Activated CD4-positive, alpha-beta memory T cell treated with anti-CD3 and anti-CD28 coated beads for 36 hours (primary cell): ENCODE data around the gene CCDC24. TPM values are rescaled to one million over a fixed set of nuclear protein-coding genes. Genes with fewer than 3 reads are reported as not detected.

Source experiments
- CTCF ChIA-PET: fragments of 350-600 bp; sonication (Branson Sonifier 250); formaldehyde crosslinking; loops from one replicate; lab custom pipeline; 2021; ENCODE audit warnings: antibody characterized with exemption, inconsistent platforms; lab: Charles Lee
- POLR2A ChIA-PET: fragments of 350-600 bp; sonication (Branson Sonifier 250); formaldehyde crosslinking; loops from one replicate; lab custom pipeline; 2021; ENCODE audit warnings: antibody characterized with exemption; lab: Charles Lee
- DNase-seq: peaks from one replicate; pipeline ENCODE4 v3.0.0-alpha.2; 2020
- H3K27ac Mint-ChIP-seq: one replicate; pipeline ENCODE4 v1.8.0; 2021; ENCODE audit warnings: mixed read lengths
- H3K27me3 Mint-ChIP-seq: one replicate; pipeline ENCODE4 v1.8.0; 2021; ENCODE audit warnings: mixed read lengths
- H3K36me3 Mint-ChIP-seq: one replicate; pipeline ENCODE4 v1.8.0; 2021; ENCODE audit warnings: mixed read lengths
- H3K4me1 Mint-ChIP-seq: one replicate; pipeline ENCODE4 v1.8.0; 2021; ENCODE audit warnings: low read depth, mixed read lengths
- H3K4me3 Mint-ChIP-seq: one replicate; pipeline ENCODE4 v1.8.0; 2021; ENCODE audit warnings: mild to moderate bottlenecking, mixed read lengths
- H3K9me3 Mint-ChIP-seq: one replicate; pipeline ENCODE4 v1.8.0; 2021; ENCODE audit warnings: mixed read lengths
- intact Hi-C: fragments of 100-400 bp; cut with micrococcal nuclease; formaldehyde crosslinking; loops from one replicate; pipeline ENCODE4 v1.15.1; 2023
- total RNA-seq, 2 experiments: library from RNA; stranded (reverse); gene quantifications; one replicate each; pipeline ENCODE4 v1.2.3, GENCODE V29; 2021

Gene CCDC24
- total RNA-seq, 2 experiments from 2014 or later, result 2.7 to 2.8 TPM

DNA sequence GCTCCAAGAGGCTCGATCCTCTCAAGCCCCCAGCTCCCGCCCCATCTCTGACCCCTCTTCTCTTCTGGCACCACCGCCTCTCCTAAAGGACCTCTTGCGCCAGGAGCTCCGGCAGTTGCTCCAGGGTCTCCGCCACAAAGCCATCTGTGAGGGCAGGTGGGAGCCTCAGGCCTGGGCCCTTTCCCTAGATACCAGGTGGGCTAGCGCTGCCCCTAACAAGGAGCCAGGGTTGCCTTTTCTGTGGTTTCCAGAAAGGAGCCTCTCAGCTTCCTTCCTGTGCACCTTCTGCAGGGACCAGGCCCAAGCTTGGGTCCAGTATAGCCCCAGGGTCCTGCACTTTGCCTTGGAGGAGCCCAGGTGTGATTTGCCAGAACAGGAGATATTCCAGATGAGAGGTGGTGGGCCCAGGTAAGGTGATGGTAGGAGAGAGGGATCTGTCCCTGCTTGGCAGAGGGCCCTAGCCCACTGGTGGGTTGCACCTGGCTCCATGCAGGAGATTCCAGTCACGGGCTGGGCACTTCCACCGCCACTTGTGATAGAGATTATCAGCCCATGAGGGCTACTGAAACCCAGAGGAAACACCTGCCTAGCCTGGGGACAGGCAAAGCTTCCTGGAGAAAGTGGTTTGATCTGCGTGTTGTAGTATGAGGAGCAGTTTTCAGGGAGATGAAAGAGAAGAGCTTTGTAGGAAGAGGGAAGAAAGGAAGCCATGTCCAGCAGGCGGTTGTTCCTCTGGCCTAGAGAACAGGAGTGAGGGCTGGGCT, 1.0 kb downstream of the CCDC24 start:
- H3K27ac Mint-ChIP-seq, result no peak overlapping the region
- DNase-seq, result no peak
- no peaks in the 10 kb centered on the region for H3K9me3 Mint-ChIP-seq
- H3K27me3 Mint-ChIP-seq, result no peaks in the 10 kb centered on the region
- intact Hi-C loops, result loop anchor here (5.0 kb wide), 1 partner anchor 40 kb away; the partner anchor contains the start of gene SLC6A9
- no peaks in the 10 kb centered on the region for H3K36me3 Mint-ChIP-seq
- CTCF ChIA-PET, result interaction anchor here (0.7 to 3.8 kb wide), 5 partner anchors 10 to 55 kb away, joined by 3 to 23 read pairs (median 9); no protein-coding TSS in a partner anchor
- peak overlapping the region; percentile 86 for H3K4me3 Mint-ChIP-seq
- POLR2A ChIA-PET, result interaction anchor here (1.2 kb wide), 1 partner anchor 18 kb away, joined by 7 read pairs; the partner anchor contains the start of gene ATP6V0B
- H3K4me1 Mint-ChIP-seq, result peaks cover 11% of the 10 kb centered on the region

DNA sequence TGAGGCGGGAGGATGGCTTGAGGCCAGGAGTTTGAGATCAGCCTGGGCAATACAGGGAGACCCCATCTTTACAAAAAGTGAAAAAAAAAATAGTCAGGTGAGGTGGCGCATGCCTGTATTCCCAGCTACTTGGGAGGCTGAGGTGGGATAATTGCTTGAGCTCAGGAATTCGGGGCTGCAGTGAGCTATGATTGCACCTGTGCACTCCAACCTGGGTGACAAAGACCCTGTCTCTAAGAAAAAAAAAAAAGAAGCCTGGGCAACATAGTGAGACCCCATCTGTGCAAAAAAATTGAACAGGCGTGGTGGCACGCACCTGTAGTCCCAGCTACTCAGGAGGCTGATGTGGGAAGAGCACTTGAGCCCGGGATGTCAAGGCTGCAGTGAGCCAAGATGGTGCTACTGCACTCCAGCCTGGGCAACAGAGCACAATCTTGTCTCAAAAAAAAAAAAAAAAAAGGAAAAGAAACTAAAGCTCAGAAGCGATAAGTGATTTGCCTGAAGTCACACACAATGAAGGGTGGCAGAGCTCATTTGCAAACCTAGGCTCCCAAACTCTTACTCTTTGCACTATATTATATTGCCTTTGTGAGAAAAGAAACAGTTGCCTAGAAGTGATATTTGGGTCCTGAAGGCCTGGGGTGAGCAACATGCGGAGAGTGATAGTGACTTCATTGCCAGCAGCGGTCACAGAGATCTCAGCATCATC, 2.0 kb downstream of the CCDC24 start:
- no peak overlapping the region for H3K27ac Mint-ChIP-seq
- ChIA-PET POLR2A (no interaction called here), CTCF (interaction anchor here (2.0 to 3.8 kb wide), 3 partner anchors 12 to 54 kb away, joined by 9 to 23 read pairs (median 16); no protein-coding TSS in a partner anchor)
- no peaks in the 10 kb centered on the region for H3K36me3 Mint-ChIP-seq
- no peaks in the 10 kb centered on the region for H3K9me3 Mint-ChIP-seq
- H3K4me1 Mint-ChIP-seq, result peaks cover 11% of the 10 kb centered on the region
- H3K27me3 Mint-ChIP-seq, result no peaks in the 10 kb centered on the region
- intact Hi-C loops, result loop anchor here (5.0 kb wide), 1 partner anchor 39 kb away; the partner anchor contains the start of gene SLC6A9
- peak overlapping the region; percentile 86 for H3K4me3 Mint-ChIP-seq
- no peak for DNase-seq

DNA sequence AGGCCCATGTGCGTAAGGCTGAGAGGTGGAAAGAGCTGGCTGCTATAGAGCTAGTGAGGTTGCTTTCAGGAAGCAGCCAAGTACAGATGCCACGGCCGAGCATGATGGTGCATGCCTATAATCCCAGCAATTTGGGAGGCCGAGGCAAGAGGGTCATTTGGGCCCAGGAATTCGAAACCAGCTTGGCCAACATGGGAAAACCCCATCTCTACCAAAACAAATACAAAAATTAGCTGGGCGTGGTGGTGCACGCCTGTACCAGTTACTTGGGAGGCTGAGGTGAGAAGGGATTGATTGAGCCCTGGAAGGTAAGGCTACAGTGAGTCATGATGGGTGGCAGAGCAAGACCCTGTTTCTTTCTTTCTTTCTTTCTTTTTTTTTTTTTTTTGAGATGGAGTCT, 2.7 kb downstream of the CCDC24 start:
- peaks cover 11% of the 10 kb centered on the region for H3K4me1 Mint-ChIP-seq
- CTCF ChIA-PET, result interaction anchor here (2.9 to 3.8 kb wide), 2 partner anchors 42 to 53 kb away, joined by 16 to 23 read pairs; no protein-coding TSS in a partner anchor
- intact Hi-C loops, result loop anchor here (5.0 kb wide), 1 partner anchor 38 kb away; the partner anchor contains the start of gene SLC6A9

DNA sequence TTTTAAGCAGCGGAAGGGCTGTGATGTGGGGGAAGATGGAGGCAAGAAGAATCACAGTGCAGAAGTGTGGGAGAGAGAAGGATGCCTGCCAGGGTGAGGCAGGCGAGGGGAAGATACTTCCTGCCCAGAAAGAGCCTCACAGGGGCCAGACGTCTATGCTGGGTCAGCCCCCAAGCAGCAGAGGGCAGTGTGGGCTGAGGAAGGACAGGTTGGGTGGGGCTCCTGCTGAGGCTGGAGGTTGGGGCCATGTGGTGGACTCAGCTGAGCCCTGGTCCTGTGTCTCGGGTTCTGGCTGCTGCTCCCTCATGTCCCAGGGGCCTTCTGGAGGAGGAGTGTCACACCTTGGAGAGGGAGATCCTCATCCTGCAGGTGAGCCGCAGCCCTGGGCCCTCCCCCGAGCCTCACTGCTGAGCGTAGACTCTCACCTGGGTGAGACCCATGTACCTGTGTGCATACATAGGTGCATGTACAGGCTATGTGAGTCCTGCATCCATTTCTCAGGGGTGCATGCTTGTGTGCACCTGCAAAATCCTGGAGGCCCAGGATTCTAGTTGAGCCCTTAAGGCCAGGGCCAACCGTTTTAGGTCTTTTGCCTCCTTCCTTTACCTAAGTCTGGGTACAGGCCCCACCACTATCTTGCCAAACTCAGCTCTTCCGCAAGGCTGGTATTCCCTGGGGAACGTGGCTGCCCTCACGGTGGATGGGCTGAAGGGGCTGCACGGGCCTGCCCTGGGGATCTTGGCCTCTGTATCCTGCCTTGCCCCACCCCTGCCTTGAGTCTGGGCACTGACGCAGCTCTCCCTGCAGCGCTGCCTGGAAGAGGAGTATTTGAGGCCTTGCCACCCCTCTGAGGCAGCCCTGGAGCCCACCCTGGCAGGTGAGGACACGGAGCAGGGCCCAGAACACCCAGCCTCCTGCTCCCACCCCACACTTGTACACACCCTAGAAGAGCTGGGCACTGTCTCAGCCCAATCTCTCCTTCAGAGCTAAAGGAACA, 3.7 kb downstream of the CCDC24 start:
- intact Hi-C loops, result loop anchor here (5.0 kb wide), 1 partner anchor 37 kb away; the partner anchor contains the start of gene SLC6A9
- H3K4me3 Mint-ChIP-seq, result no peak overlapping the region
- no peaks in the 10 kb centered on the region for H3K27me3 Mint-ChIP-seq
- DNase-seq, result peak; percentile 31
- no peaks in the 10 kb centered on the region for H3K36me3 Mint-ChIP-seq
- H3K27ac Mint-ChIP-seq, result no peak overlapping the region
- peaks cover 11% of the 10 kb centered on the region for H3K4me1 Mint-ChIP-seq
- ChIA-PET CTCF (interaction anchor here (3.8 kb wide), 1 partner anchor 52 kb away, joined by 23 read pairs; no protein-coding TSS in a partner anchor), POLR2A (no interaction called here)
- no peaks in the 10 kb centered on the region for H3K9me3 Mint-ChIP-seq

More for the DNA sequence above, 2.7 kb downstream of the CCDC24 start:
- H3K27me3 Mint-ChIP-seq, result no peaks in the 10 kb centered on the region
- POLR2A ChIA-PET, result no interaction called here
- H3K4me3 Mint-ChIP-seq, result no peak overlapping the region
- no peak overlapping the region for H3K27ac Mint-ChIP-seq
- no peaks in the 10 kb centered on the region for H3K36me3 Mint-ChIP-seq
- no peaks in the 10 kb centered on the region for H3K9me3 Mint-ChIP-seq
- DNase-seq, result no peak

DNA sequence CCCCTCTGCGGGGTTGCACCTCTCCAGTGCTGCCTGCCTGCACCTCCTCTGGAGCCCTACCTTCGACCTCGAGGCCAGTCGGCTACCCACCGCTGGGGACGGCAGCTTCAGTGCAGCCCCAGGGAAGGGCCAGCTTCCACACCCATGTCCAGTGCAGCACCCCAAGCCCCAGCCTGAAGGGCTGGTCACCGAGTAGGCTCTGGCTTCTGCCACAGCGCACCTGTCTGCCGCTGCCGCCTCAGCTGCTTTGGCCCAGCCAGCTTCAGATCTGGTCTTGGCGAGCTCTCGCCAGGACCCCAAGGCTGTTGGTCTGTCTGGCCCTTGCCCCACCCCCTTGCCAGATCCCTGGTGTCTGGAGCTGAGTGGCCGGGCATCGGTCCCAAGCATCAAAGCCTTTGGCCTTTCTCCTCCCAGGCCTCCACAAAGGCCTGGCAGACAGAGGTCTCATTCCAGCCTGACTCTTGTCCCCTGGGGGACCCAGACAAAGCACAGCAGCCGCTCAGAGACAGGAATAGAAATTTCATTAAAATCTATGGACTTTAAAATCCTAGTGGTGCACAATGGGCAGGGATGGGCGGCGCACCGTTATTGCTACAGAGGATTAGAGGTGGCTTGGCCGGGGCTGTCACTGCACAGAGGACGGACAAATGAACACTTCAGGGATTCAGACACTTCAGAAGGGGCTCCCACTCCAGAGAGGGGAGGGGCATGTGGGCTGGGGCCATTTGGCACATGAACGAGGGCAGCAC, 4.8 kb downstream of the CCDC24 start:
- POLR2A ChIA-PET, result no interaction called here
- Mint-ChIP-seq H3K9me3 (no peaks in the 10 kb centered on the region), H3K36me3 (peaks cover 6% of the 10 kb centered on the region), H3K27me3 (no peaks in the 10 kb centered on the region), H3K4me1 (peaks cover 8% of the 10 kb centered on the region), H3K27ac (no peak overlapping the region), H3K4me3 (no peak overlapping the region)
- CTCF ChIA-PET, result no interaction called here
- intact Hi-C loops, result no loop called here
- no peak for DNase-seq

DNA sequence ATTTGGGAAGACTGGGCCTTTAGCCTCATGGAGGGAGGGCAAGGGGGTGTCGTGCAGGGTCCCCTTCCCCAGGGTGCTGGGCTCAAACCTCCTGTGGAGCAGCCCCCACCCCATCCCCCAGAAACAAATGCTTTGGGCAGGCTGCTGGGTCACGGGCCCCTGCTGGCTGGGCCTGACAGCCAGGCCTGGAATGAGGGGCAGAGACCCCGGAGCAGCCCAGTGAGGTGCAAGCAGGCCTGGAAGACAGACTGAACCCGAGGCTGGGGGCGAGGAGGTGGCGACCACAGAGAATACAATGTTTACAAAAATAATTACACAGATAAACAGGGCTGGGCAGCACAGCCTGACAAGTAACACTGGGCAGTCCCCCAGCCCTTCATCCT, 5.3 kb downstream of the CCDC24 start:
- Mint-ChIP-seq H3K27ac (no peak overlapping the region), H3K36me3 (peaks cover 7% of the 10 kb centered on the region), H3K4me1 (peaks cover 8% of the 10 kb centered on the region), H3K4me3 (no peak overlapping the region), H3K9me3 (no peaks in the 10 kb centered on the region), H3K27me3 (no peaks in the 10 kb centered on the region)
- no peak for DNase-seq
- ChIA-PET POLR2A (no interaction called here), CTCF (no interaction called here)
- intact Hi-C loops, result no loop called here

DNA sequence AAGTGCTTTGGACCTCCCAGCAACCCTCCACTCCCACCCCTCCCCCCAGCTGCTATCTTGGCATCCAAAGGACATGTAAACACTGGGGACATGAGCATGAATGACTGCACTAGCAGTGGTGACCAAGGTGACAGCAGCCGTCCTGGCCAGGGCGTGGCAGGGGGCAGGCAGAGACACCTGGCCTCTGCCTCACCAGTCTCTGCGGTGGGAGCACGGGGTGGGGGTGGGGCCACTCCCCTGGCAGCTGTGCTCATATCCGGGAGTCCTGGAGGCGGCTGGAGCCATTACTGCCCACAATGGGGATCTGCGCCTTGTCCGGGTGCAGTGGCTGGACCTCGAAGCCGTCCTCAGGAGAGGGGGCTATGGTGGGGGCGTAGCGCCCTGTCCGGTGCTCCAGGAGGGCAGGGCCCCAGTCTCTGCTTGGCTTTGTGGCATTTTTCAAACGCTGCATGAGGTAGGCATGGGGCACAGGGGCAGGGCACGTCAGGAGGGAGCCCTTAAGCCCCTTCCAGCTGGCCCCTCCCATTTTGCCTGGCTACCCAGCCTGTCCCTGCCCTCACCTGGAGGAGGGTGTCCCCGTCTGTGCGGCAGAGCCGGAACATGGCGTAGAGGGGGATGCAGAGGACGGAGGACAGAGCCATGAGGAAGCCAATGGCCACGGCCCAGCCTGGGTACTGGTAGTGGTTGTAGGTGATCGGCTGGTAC, 6.0 kb downstream of the CCDC24 start:
- Mint-ChIP-seq H3K9me3 (no peaks in the 10 kb centered on the region), H3K4me1 (peaks cover 3% of the 10 kb centered on the region), H3K27ac (no peak overlapping the region), H3K27me3 (no peaks in the 10 kb centered on the region), H3K36me3 (peaks cover 12% of the 10 kb centered on the region), H3K4me3 (no peak overlapping the region)
- POLR2A ChIA-PET, result no interaction called here
- no peak for DNase-seq
- intact Hi-C loops, result no loop called here
- CTCF ChIA-PET, result no interaction called here

DNA sequence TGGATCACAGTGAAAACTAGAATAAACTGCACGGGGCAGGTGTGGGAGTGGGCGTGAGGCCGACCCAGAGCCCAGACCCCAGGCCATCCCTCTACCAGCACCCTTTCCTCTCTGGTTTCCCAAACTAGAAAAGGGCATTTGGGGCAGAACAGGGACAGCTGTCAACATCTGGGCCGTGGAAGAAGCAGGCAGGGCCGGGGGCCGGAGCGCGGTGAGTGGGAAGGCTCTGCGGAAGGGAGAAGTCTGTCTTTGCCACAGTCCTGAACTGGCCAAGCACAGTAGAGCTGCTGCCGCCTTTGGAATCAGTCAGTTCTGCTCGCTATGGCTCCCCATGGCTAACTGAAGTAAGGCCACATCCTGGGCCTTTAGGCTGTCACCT, 6.6 kb downstream of the CCDC24 start:
- no peaks in the 10 kb centered on the region for H3K27me3 Mint-ChIP-seq
- H3K4me1 Mint-ChIP-seq, result no peaks in the 10 kb centered on the region
- intact Hi-C loops, result no loop called here
- H3K27ac Mint-ChIP-seq, result no peak overlapping the region
- H3K36me3 Mint-ChIP-seq, result peaks cover 12% of the 10 kb centered on the region
- CTCF ChIA-PET, result no interaction called here
- no peaks in the 10 kb centered on the region for H3K9me3 Mint-ChIP-seq
- no peak for DNase-seq
- H3K4me3 Mint-ChIP-seq, result no peak overlapping the region
- POLR2A ChIA-PET, result no interaction called here

DNA sequence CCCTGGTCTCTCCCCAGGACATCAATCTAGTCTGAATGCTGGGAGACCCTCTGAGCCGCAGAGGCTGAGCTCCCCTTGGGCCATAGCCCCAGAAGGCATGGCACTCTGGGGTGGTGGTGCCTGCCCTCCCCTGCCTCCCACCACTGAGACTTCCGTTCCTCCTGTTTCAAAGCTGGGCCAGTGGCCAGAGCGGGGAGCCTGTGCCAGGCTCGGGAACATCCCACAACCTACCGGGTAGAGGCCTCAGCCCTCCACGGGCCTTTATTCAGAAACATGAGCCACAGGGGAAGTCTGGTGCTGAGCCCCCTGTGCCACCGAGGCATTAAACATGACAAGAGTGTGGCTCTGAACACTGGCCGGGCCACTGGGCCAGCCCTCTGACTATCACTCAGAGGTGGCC, 8.1 kb downstream of the CCDC24 start:
- Mint-ChIP-seq H3K4me3 (no peak overlapping the region), H3K27me3 (no peaks in the 10 kb centered on the region), H3K9me3 (no peaks in the 10 kb centered on the region), H3K27ac (no peak overlapping the region), H3K4me1 (no peaks in the 10 kb centered on the region), H3K36me3 (peaks cover 12% of the 10 kb centered on the region)
- POLR2A ChIA-PET, result interaction anchor here (1.0 kb wide), 1 partner anchor 9 kb away, joined by 3 read pairs; no protein-coding TSS in a partner anchor
- DNase-seq, result no peak
- intact Hi-C loops, result no loop called here
- CTCF ChIA-PET, result interaction anchor here (0.7 to 4.5 kb wide), 3 partner anchors 9 to 49 kb away, joined by 3 to 16 read pairs (median 4); no protein-coding TSS in a partner anchor

DNA sequence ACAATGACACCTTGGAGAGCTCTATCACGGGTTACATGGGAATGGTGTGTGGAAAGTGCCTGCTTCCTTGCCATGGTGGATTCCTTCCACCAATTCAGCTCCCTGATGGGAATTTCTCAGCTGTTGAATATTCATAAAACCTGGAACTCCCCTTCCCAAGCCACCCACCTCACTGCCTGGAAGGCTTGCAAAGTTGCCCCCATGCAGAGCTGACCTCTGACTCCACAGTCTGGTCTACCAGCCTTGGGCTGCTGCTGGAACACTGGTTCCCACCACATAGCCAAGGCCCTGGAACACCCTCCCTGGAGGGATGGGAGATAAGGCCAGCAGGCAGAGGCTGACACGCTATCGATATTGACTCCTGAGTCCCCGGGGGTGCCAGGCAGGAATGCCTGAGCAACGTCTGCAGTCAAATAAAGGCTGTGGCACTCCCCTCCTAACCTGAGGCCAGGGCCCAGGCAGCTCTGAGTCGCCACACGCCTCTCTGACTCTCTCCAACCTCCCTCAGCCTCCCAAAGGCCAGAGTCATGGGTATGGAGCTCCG, 8.8 kb downstream of the CCDC24 start:
- H3K4me3 Mint-ChIP-seq, result no peak overlapping the region
- no peak for DNase-seq
- no peaks in the 10 kb centered on the region for H3K9me3 Mint-ChIP-seq
- ChIA-PET CTCF (interaction anchor here (0.7 to 4.5 kb wide), 3 partner anchors 9 to 48 kb away, joined by 3 to 16 read pairs (median 9); no protein-coding TSS in a partner anchor), POLR2A (no interaction called here)
- intact Hi-C loops, result no loop called here
- H3K4me1 Mint-ChIP-seq, result no peaks in the 10 kb centered on the region
- H3K36me3 Mint-ChIP-seq, result peaks cover 12% of the 10 kb centered on the region
- no peaks in the 10 kb centered on the region for H3K27me3 Mint-ChIP-seq
- no peak overlapping the region for H3K27ac Mint-ChIP-seq
